Esophagus squamous epithelium (tissue), 5 donors: Measurements from ENCODE around the gene SPRYD3. TPM values are rescaled to one million over a fixed set of nuclear protein-coding genes. Genes with fewer than 3 reads are reported as not detected.

Source experiments
- DNase-seq: peaks from one replicate; lab custom pipeline; 2025; lab: John Stamatoyannopoulos, UW
- H3K27ac ChIP-seq, 4 donors: fragments of 200-600 bp; sonication (generic); one replicate each; pipeline ENCODE4 v1.5.1; 2016 to 2019; ENCODE audit warnings: mild to moderate bottlenecking in 1 of 4
- H3K27me3 ChIP-seq, 4 donors: fragments of 200-600 bp; sonication (generic); 1 replicate in 3 of 4; 2 replicates in 1 of 4; pipeline versions ENCODE4 v1.5.1 to v1.6.0; 2017 to 2021; ENCODE audit warnings: antibody characterized with exemption in 1 of 4
- H3K36me3 ChIP-seq, 3 donors: fragments of 200-600 bp; sonication (generic); one replicate each; pipeline ENCODE4 v1.5.1; 2016 to 2019
- H3K4me1 ChIP-seq, 3 donors: fragments of 200-600 bp; sonication (generic); one replicate each; pipeline ENCODE4 v1.5.1; 2017 to 2019
- H3K4me3 ChIP-seq, 4 donors: fragments of 200-600 bp; sonication (generic); 1 replicate in 3 of 4; 2 replicates in 1 of 4; pipeline ENCODE4 v1.5.1; 2016 to 2019; ENCODE audit warnings: mild to moderate bottlenecking in 2 of 4, moderate library complexity in 1 of 4
- H3K9me3 ChIP-seq, 3 donors: fragments of 200-600 bp; sonication (generic); one replicate each; pipeline ENCODE4 v1.5.1; 2016 to 2019
- POLR2A ChIP-seq, 4 donors: fragments of 450-650 bp; IDR thresholded peaks; one replicate each; pipeline ENCODE4 v1.6.1; 2017; ENCODE audit warnings: antibody characterized with exemption in 4 of 4, mild to moderate bottlenecking in 4 of 4, moderate library complexity in 3 of 4
- WGBS, 2 donors: methylation state at CpG; one replicate each; pipeline ENCODE4 v1.1.5; 2018; 5-methylcytosine and 5-hydroxymethylcytosine counted together
- intact Hi-C: fragments of 100-400 bp; cut with DNase I; formaldehyde crosslinking; loops from one replicate; pipeline ENCODE4 v1.15.0; 2022
- total RNA-seq, 4 donors: library from RNA; depleted of rRNA; stranded (reverse); fragments of >200 nt; gene quantifications; one replicate each; pipeline ENCODE4 v1.1.0, GENCODE V29; 2016
- TF ChIP-seq, protein P1 (sequence below), 6 experiments: fragments of 450-650 bp in 4 of 6; fragments of 200-600 bp in 2 of 6; sonication (generic) in 2 of 6; IDR thresholded peaks; one replicate each; pipeline ENCODE4 v1.5.1; 2016 to 2019; ENCODE audit warnings: antibody characterized with exemption in 6 of 6, mild to moderate bottlenecking in 4 of 6, moderate library complexity in 4 of 6
- donor health status: DM: yes; HTN: yes; CAD: no.

SPRYD3 gene
- total RNA-seq, 4 donors from 2014 or later, result 28.2 to 41.4 (median 29.2) TPM

DNA sequence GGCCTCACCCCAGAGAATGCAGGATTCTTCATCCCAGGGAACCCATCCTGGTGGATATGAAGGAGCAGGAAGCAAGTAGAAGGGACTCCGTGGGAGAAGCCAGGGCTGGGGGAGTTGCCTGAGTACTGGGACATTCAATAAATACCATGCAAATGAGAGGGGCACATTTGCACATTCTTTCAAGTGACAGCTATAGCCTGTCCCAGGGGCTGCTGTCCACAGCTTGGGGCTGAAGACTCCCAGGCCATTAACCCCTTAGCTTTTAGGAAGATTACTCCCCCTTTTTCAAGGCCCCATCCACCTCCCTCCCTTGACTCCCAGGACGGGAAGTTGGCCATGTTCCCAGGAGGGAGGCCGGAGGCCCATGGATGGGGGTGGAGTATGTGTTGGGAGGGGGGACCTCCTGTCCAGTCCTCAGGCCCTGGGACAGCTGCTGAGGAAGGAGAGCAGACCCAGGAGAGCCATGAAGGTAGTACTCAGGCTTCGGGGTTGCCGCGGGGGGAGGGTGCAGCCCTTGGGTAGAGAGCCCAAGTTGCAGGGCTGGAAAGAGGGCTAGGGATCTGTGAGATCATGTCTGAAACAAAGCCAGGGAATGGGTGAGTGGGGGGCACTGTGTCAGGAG lies 30.3 kb downstream of the SPRYD3 start:
- Histone ChIP-seq H3K9me3 (no peaks in the 10 kb centered on the region), H3K36me3 (no peaks in the 10 kb centered on the region), H3K4me1 (peaks cover 33 to 93% (median 42%) of the 10 kb centered on the region in 3 donors), H3K27me3 (no peaks in the 10 kb centered on the region), H3K27ac (peak overlapping the region; percentile 90 to 96 (median 94)), H3K4me3 (peak overlapping the region; percentile 31 to 84 (median 58))
- DNase-seq, result no peak
- TF ChIP-seq POLR2A (IDR thresholded peaks at IDR 0.05), result peak in 2 of 4 donors; percentile 8
- TF ChIP-seq, protein P1, sequence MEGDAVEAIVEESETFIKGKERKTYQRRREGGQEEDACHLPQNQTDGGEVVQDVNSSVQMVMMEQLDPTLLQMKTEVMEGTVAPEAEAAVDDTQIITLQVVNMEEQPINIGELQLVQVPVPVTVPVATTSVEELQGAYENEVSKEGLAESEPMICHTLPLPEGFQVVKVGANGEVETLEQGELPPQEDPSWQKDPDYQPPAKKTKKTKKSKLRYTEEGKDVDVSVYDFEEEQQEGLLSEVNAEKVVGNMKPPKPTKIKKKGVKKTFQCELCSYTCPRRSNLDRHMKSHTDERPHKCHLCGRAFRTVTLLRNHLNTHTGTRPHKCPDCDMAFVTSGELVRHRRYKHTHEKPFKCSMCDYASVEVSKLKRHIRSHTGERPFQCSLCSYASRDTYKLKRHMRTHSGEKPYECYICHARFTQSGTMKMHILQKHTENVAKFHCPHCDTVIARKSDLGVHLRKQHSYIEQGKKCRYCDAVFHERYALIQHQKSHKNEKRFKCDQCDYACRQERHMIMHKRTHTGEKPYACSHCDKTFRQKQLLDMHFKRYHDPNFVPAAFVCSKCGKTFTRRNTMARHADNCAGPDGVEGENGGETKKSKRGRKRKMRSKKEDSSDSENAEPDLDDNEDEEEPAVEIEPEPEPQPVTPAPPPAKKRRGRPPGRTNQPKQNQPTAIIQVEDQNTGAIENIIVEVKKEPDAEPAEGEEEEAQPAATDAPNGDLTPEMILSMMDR (IDR thresholded peaks at IDR 0.05), result no peak
- WGBS, 2 donors, result 38 to 61% methylated on average over 4 of the region's 6 CpGs
- intact Hi-C loops, result no loop called here

DNA sequence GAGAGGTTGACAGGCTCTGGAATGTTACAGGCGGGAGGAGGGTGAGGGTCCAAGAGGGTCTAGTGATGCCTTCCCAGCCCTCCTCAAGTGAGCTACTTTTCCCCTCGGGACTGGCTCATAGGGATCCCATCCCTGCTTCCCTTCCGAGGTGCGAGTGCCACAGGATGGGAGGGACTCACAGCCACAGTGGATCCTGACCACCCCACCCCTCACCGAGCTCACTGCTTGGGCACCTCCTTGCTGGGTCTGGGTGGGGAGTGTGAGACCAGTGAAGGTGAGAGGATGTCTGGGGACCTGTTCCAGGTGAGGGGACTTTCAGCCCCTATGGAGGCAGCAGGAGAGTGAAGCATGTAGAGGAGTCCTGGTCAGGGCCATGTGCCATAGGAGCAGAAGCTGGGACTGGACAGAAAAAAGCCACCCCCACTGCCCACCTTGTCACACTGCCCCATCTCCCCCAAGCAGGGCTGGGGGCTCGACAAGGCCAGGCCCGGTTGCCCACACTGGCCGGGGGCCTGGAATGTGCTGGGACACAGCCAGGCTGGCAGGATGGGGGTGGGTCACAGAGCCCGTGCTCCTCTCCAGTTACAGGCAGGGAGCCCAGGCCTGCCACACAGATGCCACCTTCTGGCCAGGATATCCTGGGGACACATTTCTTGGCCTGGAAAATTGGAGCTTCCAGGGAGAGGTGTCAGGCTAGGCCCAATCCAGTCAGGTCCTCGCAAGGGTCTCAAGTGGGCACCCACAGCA lies 31.0 kb downstream of the SPRYD3 start:
- H3K4me3 ChIP-seq, result peak overlapping the region; percentile 39 to 84 (median 58)
- H3K36me3 ChIP-seq, result no peaks in the 10 kb centered on the region
- WGBS, 2 donors, result 33 to 40% methylated on average over 2 to 3 of the region's 10 CpGs
- TF ChIP-seq, protein P1 (IDR thresholded peaks at IDR 0.05), result peak in 1 of 6 experiments; percentile 7
- TF ChIP-seq POLR2A (IDR thresholded peaks at IDR 0.05), result no peak
- peaks cover 31 to 93% (median 38%) of the 10 kb centered on the region in 3 donors for H3K4me1 ChIP-seq
- intact Hi-C loops, result no loop called here
- H3K9me3 ChIP-seq, result no peaks in the 10 kb centered on the region
- H3K27ac ChIP-seq, result peak overlapping the region; percentile 90 to 96 (median 94)
- no peak for DNase-seq
- H3K27me3 ChIP-seq, result no peaks in the 10 kb centered on the region

- TF ChIP-seq, protein P1 (IDR thresholded peaks at IDR 0.05), result peak in 4 of 6 experiments; percentile 9 to 43 (median 35)
- TF ChIP-seq POLR2A (IDR thresholded peaks at IDR 0.05), result peak in 3 of 4 donors; percentile 42 to 73 (median 67)
- 4 to 11% methylated on average over 3 to 11 of the region's 94 CpGs for WGBS, 2 donors
- peak overlapping the region; percentile 91 to 96 (median 94) for H3K27ac ChIP-seq
- no peaks in the 10 kb centered on the region for H3K27me3 ChIP-seq
- DNase-seq, result no peak
- H3K36me3 ChIP-seq, result no peaks in the 10 kb centered on the region
- H3K4me1 ChIP-seq, result peaks cover 25 to 93% (median 30%) of the 10 kb centered on the region in 3 donors
- peak overlapping the region; percentile 53 to 84 (median 58) for H3K4me3 ChIP-seq
- H3K9me3 ChIP-seq, result no peaks in the 10 kb centered on the region
- intact Hi-C loops, result no loop called here
Observed at GRCh38 chr12:53047221-53048032, 31.8 kb downstream of the SPRYD3 start.

DNA sequence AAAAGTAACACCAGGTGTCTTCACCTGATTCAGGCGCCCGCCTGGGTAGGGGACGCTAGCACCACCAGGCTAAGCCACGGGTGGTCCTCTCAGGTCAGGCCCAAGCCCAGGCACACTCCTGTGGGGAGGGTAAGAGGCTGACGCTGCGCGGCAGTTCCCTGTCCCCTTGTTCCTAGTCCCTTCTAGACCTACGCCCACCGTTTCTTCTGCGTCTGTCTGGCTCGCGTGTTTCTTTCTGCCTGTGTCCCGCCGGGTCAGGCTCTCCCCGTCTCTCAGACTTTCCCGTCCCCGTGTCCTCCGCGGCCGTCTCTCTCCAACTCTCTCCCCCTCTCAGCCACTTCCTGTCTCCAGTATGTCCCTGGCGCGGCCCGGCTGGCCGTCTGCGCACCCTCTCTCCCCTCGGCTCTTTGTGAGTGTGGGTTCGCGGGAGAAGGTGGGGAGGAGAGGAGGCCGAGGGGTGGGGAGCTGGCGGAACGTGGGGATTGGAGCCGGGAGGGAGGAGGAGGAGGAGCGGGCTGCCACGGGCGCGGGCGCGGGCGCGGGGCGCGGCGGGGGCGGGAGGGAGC lies 32.5 kb downstream of the SPRYD3 start:
- Histone ChIP-seq H3K27ac (peak overlapping the region; percentile 91 to 96 (median 94)), H3K4me1 (peaks cover 21 to 88% (median 27%) of the 10 kb centered on the region in 3 donors), H3K9me3 (no peaks in the 10 kb centered on the region), H3K27me3 (no peaks in the 10 kb centered on the region), H3K4me3 (peak overlapping the region; percentile 53 to 84 (median 58)), H3K36me3 (no peaks in the 10 kb centered on the region)
- TF ChIP-seq POLR2A (IDR thresholded peaks at IDR 0.05), result peak in 2 of 4 donors; percentile 91 to 97
- TF ChIP-seq, protein P1 (IDR thresholded peaks at IDR 0.05), result no peak
- WGBS, 2 donors, result 0 to 2% methylated on average over 16 to 20 of the region's 44 CpGs
- no peak for DNase-seq
- intact Hi-C loops, result no loop called here
